GM21576 (cell line): Measurements from ENCODE around the gene C7.
"Not testable (repeated sequence)": the region's sequence is repeated elsewhere in the genome, so short reads cannot be mapped to it uniquely, and the experiment has no call there.

Source experiments
- ATAC-seq: cut with Tn5 transposase; IDR thresholded peaks from one replicate; pipeline ENCODE4 v1.9.1; 2021; ENCODE audit warnings: mild to moderate bottlenecking, moderate library complexity; ENCODE audit not compliant: unreplicated experiment

Gene C7

DNA sequence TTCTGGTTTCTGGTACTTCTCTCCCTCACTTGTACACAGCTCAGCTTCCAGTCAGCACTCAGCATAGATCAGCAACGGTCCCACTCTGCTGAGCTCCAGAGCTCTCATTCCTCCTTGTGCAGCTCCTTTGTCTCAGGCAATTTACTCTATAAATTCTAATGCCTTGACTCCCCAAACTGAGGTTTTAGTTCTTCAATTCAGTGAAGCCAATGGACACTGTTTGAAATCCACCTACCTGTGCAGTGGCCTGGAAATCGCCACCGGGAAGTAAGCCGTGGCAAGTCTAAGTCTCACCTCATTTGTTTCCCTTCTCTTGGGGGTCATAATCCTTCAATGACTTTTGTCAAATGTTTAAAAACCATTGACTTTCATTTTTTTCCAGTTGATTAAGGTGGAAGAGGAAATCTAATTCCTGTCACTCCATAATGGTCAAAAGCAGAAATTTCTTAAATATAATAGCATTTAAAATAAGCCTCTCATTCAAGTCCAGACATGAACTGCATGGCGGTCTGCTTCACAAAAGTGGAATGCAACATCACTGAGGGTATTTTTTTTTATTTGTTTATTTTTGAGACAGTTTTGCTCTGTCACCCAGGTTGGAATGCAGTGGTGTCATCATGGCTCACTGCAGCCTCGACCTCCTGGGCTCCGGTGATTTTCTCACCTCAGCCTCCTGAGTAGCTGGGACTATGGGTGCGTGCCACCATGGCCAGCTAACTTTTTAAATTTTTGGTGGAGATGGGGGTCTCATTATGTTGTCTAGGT, 79.6 kb downstream of the C7 start:
- no peak for ATAC-seq

DNA sequence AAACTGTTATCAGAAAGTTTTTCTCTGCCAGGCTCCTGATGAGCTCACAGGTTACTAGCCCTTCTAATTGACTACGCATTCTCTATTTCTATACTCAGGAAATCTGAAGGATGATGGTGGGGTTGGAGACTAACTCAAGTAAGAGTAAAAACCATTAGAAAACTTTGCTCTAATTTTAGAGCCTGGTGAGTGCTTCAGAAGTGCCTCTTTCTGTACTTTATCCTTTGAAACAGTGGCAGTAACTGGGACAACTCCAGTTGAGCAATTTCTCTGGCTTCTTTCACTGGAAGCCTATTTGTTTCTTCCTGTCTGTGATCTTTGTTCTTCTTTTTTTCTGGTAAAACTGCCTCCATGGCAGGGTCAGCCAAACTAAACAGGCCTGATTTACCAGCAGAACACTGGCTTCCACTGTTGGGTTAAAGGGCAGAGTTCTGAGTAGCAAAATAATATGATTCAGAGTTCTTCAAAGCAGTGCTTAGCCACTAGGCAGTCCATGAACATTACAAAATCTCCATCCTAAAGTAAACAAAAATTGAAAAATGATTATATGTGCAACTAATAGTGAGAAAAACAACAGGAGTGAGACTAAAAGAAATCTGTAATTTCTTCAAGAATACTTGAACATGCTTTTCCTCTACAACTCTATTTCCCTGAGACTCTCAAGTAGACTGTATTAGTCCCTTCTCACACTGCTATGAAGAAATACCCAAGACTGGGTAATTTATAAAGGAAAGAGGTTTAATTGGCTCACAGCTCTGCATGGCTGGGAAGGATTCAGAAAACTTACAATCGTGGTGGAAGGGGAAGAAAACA, 82.1 kb downstream of the C7 start:
- ATAC-seq: no peak

DNA sequence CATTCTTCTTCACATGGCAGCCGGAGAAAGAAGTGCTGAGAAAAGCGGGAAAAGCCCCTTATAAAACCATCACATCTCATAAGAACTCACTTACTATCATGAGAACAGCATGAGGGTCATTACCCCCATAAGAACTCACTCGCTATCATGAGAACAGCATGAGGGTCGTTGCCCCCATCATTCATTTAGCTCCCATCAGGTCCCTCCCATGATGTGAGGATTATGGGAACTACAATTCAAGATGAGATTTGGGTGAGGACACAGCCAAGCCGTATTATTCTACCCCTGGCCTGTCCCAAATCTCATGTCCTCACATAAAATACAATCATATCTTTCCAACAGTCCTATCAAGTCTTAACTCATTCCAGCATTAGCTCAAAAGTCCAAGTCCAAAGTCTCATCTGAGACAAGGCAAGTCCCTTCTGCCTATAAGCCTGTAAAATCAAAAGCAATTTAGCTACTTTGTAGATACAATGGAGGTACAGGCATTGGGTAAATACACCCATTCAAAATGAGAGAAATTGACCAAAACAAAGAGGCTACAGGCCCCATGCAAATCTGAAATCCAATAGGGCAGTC, 82.8 kb downstream of the C7 start:
- ATAC-seq: no peak

DNA sequence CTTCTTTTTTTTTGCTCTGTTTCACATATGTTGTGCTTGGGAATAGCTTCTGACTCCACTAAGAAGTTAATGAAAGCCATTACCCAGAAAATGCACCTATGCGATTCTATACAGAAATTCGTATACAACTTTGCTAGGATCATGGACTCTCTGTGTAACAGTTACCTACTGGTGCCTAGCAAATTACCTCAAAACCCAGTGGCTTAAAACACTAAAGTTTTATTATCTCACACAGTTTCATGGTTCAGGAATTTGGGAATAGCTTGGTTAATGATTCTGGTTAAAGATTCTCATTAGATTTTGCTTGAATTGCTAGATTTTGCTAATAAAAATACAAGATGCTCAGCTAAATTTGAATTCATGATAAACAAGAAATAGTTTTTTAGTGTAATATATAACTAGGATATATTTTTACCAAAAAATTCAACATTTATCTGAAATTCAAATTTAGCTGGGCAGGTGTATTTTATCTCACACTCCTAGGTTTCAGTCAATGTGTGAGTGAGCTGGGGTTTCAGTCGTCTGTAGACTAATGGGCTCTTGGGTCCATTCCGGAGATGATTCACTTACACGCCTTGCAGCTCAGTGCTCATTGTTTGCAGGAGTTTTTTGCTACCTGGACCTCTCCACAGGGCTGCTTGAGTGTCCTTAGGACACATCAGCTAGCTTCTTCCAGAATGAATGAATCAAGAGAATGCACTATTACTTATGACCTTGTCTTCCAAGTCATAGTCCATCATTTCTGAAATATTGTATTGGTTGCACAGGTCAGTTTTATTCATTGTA, 86.7 kb downstream of the C7 start:
- ATAC-seq: no peak

DNA sequence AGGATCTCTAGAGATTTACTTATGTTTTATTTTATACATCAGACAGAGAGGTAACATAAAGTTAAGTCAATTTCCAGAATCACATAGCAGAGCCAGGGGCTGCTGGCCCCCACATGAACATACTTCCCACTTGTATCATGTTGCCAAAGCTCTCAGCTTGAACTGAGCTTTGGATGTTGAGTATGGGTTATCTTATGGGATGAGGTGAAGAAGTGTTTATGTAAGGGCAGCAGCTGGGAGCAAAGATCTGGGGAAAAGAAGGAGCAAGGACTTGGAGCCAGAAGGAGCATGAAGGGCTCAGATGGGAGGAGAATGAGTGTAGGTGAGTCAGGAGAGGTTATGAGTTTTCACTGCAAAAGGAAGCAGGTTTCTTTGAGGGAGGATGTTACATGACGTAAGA, 89.8 kb downstream of the C7 start:
- ATAC-seq: no peak

DNA sequence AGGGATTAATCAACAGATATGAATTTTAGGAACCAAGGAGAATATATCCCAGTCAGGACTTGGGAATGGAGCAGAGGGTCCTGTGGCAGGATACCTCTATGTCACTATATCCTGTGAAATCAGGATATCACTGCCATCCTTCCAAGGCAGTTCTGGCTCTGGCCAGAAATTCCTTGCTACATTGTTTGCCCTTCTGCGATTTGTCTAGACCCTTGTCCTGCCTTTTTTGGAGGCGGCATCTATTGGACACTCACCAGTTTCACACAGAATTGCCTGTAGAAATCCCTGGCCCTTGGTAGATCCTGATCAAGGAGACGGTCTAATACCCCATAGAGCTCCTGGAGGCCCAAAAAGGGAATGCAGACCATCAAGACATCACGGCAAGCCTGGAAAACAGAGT, 90.7 kb downstream of the C7 start:
- ATAC-seq: no peak

DNA sequence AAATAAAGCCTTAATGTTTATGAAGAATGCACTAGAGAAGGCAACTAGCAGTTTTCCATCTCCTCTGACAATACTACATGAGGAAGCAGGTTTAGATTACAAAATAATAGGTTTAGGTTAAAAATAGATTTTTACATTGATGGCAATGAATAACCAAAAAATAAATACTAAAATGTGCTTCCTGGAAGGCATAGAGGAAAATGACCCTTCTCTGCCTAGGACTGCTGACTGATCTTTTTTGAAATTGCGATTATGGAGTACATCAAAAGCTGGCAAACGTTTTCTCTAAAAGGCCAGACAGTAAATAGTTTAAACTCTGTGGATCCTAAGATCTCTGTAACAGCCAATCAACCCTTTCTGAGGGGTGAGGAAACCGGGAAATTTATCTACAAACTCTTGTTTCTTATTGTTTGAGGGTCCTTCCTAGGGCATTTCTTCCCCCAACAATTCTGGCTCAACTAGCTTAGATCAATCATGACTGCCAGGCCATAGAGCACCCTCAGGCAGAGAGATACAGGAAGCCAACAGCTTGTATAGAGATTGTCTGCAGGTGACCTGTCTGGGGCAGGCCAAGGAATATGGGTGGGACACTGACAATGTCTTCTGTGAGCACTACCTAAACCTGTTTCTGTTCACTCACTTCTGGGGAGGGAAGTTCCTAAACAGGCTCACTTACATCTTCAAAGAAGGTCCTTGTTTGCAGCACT, 94.5 kb downstream of the C7 start:
- ATAC-seq: no peak

DNA sequence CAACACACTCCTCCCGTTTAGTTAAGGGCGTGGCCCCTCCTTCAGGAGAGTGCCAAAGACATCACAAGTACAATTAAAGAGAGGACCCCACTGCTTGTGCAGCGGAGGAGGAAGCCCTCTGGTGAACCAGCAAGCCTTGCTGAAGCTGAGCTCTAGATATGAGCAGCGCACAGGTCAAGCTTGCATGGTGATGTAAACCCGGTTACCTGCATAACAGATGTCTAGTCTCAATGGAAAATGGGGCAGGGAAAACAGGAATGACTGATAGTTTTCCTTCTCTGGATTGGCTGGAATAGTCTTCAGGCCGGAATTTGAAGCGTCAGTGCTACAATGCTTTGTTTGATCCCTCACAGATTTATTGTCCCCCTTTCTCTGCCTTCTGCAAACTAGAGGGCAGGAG, 95.6 kb downstream of the C7 start:
- ATAC-seq: no peak

DNA sequence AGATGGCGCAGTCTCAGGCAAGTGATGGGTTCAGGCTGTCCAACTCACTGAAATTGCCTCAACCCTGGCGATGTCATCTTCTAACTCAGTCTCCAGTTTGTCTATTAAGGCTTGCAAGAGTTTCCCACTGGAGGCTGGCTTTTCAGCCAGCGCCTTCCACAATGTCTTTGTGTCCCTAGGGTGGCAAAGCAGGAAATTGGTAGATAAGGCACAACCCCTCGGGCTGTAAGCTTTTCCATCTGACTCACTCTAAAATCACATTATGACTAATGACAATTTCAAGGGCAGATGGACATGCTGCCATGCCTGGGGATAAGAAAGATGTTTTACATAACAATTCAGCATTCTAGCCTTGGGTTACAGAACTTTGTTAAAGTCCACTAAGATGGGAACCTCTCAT, 99.9 kb downstream of the C7 start:
- ATAC-seq: no peak

DNA sequence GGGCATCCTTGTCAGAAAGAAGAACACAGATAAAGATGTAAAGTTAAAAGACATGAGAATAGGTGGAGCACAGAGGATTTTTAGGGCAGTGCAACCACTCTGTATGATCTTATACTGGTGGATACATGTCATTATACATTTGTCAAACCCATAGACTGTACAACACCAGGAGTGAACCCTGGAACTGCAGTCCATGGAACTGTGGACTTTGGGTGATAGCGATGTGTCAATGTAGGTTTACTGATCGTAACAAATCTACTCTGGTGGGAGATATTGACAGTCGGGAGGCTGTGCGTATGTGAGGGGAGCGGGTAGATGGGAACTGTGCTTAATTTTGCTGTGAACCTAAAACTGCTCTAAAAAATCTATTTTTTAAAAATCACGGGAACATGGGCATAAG, 101.3 kb downstream of the C7 start:
- ATAC-seq: no peak

DNA sequence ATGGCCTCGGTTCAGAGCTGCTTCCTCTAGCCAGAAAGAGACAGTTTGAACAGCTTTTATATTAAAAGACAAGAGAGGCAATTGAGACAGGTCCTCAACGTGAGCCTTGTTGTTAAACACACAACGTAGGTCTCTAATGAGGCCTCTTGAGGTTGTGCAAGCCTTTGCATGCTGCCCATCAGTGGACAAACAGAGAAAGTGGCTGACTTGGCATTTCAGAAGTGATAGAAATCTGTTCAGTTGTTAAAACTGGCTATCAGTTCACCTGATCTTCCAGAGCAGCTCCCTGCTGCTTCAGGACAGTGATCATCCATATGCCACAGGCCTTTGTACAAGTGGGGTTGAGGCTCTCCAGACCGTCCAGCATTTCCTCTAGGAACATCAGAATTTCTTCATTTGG, 103.0 kb downstream of the C7 start:
- ATAC-seq: no peak

DNA sequence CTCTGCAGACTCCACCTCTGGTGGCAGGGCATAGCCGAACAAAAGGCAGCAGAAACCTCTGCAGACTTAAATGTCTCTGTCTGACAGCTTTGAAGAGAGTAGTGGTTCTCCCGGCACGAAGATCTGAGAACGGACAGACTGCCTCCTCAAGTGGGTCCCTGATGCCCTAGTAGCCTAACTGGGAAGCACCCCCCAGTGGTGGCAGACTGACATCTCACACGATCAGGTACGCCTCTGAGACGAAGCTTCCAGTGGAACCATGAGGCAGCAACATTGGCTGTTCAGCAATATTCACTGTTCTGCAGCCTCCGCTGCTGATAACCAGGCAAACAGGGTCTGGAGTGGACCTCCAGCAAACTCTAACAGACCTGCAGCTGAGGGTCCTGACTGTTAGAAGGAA, 113.3 kb downstream of the C7 start:
- ATAC-seq: not testable (repeated sequence)
